NT2/D1 (cell line): ENCODE measurements around the gene SH2B3.

Source experiments
- DNase-seq: peaks from one replicate; pipeline ENCODE4 v3.0.0-alpha.2; 2011; ENCODE audit warnings: low read depth, low spot score
- H3K27me3 ChIP-seq: 2 replicates; pipeline ENCODE4 v1.6.0; 2011; ENCODE audit warnings: mild to moderate bottlenecking; ENCODE audit not compliant: insufficient read length, insufficient read depth
- H3K36me3 ChIP-seq: 2 replicates; pipeline ENCODE4 v1.6.1; 2011; ENCODE audit warnings: mild to moderate bottlenecking, low read length, mixed read lengths; ENCODE audit not compliant: insufficient read depth, insufficient read length
- H3K4me1 ChIP-seq: 2 replicates; pipeline ENCODE4 v1.5.1; 2011; ENCODE audit not compliant: insufficient read depth, insufficient read length
- H3K4me3 ChIP-seq: 2 replicates; pipeline ENCODE4 v1.5.1; 2011; ENCODE audit warnings: low read depth; ENCODE audit not compliant: insufficient read length
- H3K9ac ChIP-seq: 2 replicates; pipeline ENCODE4 v1.6.0; 2011; ENCODE audit warnings: low read depth; ENCODE audit not compliant: insufficient read length
- H3K9me3 ChIP-seq: 2 replicates; pipeline ENCODE4 v1.5.1; 2011; ENCODE audit warnings: mild to moderate bottlenecking, low read length; ENCODE audit not compliant: insufficient read depth
- SUZ12 ChIP-seq: IDR thresholded peaks from 2 replicates; pipeline ENCODE4 v1.6.1; 2011; ENCODE audit not compliant: insufficient read length, insufficient read depth; ENCODE audit errors: extremely low read depth
- YY1 ChIP-seq: IDR thresholded peaks from 2 replicates; pipeline ENCODE4 v1.6.1; 2011; ENCODE audit not compliant: insufficient read length, insufficient read depth
- ZNF274 ChIP-seq: IDR thresholded peaks from 2 replicates; pipeline ENCODE4 v1.6.1; 2011; ENCODE audit warnings: mild to moderate bottlenecking, low read depth, low read length

The SH2B3 gene

GRCh38 chr12:111405859-111406473 is at the start of gene SH2B3:
SH2B3 (plus strand) TSS chr12:111405923; CDS start chr12:111418146, 12,223 bp downstream.
- H3K4me1 ChIP-seq = peaks cover 28% of the 10 kb centered on the region
- peak within 1 kb of the TSS; percentile 92 for H3K4me3 ChIP-seq
- H3K36me3 ChIP-seq = peaks cover 10% of the 10 kb centered on the region
- H3K9me3 ChIP-seq = no peaks in the 10 kb centered on the region
- no peaks in the 10 kb centered on the region for H3K27me3 ChIP-seq
- peak within 1 kb of the TSS; percentile 93 for H3K9ac ChIP-seq
- TF ChIP-seq YY1 (no peak), SUZ12 (no peak), ZNF274 (no peak)
- DNase-seq = no peak

- H3K4me1 ChIP-seq = peaks cover 26% of the 10 kb centered on the region
- H3K9ac ChIP-seq = no peak overlapping the region
- no peak overlapping the region for H3K4me3 ChIP-seq
- H3K27me3 ChIP-seq = no peaks in the 10 kb centered on the region
- H3K9me3 ChIP-seq = no peaks in the 10 kb centered on the region
- DNase-seq = no peak
- TF ChIP-seq ZNF274 (no peak), SUZ12 (no peak), YY1 (no peak)
- peaks cover 27% of the 10 kb centered on the region for H3K36me3 ChIP-seq
These were observed 46.4 kb upstream of the SH2B3 start for GRCh38 chr12:111359231-111359913.

DNA sequence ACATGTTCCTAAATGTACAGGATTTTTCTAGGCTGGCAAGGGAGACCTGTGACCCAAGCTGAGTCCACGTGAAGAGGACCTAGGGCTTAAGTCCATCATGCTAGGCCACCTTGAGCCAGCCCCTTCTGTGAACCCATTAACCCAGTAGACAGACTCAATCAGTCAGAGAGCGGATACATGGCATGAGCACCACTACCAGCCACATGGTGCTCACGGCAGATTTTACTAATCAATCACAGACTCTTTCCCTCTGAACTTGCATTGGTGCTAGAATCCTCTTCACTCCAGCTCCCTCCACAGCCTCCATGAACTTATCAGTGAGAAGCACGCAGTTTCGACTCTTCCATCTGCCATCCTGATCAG is 45.8 kb upstream of the SH2B3 start:
- Histone ChIP-seq H3K9ac (no peak overlapping the region), H3K27me3 (no peaks in the 10 kb centered on the region)
- TF ChIP-seq YY1 (no peak), ZNF274 (no peak), SUZ12 (no peak)

DNA sequence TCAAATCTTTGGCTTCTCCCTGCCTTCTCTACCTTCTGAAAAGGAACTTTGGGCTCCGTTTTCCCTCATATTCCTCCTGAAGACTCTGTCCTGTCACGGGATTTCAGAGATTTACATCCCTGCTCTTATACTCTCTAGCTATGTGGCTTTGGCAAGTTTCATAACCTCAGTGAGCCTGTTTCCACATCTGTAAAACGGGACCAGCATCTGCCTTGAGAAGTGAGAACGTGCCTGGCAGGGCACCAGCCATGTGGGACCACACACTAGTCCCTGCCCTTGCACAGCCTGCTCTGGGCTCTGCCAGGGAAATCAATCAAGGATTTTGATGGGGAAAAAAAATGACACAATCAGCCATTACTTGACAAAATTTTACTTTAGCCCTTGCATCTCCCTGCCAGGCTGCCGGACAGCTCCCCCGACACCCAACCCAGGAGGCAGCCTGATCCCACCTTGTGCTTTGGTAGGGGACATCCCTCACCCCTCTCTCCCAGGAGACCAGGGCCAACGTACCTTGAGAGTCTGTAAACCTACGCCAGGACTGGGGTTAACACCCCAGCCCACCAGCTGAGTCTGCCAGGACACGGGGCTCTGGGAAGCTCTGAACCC is 45.3 kb upstream of the SH2B3 start:
- DNase-seq = no peak
- Histone ChIP-seq H3K4me1 (peaks cover 26% of the 10 kb centered on the region), H3K9me3 (no peaks in the 10 kb centered on the region), H3K36me3 (peaks cover 37% of the 10 kb centered on the region), H3K9ac (peak overlapping the region; percentile 9), H3K4me3 (no peak overlapping the region), H3K27me3 (no peaks in the 10 kb centered on the region)
- no peak for TF ChIP-seq SUZ12
- no peak for TF ChIP-seq ZNF274
- TF ChIP-seq YY1 = no peak

More for the DNA sequence above, 45.8 kb upstream of the SH2B3 start:
- H3K4me3 ChIP-seq = no peak overlapping the region
- peaks cover 32% of the 10 kb centered on the region for H3K36me3 ChIP-seq
- DNase-seq = no peak
- peaks cover 26% of the 10 kb centered on the region for H3K4me1 ChIP-seq
- no peaks in the 10 kb centered on the region for H3K9me3 ChIP-seq

GRCh38 chr12:111361073-111361716 is 44.5 kb upstream of the SH2B3 start:
- H3K9ac ChIP-seq = peak overlapping the region; percentile 9
- H3K36me3 ChIP-seq = peaks cover 44% of the 10 kb centered on the region
- no peaks in the 10 kb centered on the region for H3K9me3 ChIP-seq
- no peak overlapping the region for H3K4me3 ChIP-seq
- H3K4me1 ChIP-seq = peaks cover 26% of the 10 kb centered on the region
- DNase-seq = no peak
- TF ChIP-seq SUZ12 = no peak
- no peak for TF ChIP-seq YY1
- TF ChIP-seq ZNF274 = no peak
- H3K27me3 ChIP-seq = no peaks in the 10 kb centered on the region

DNA sequence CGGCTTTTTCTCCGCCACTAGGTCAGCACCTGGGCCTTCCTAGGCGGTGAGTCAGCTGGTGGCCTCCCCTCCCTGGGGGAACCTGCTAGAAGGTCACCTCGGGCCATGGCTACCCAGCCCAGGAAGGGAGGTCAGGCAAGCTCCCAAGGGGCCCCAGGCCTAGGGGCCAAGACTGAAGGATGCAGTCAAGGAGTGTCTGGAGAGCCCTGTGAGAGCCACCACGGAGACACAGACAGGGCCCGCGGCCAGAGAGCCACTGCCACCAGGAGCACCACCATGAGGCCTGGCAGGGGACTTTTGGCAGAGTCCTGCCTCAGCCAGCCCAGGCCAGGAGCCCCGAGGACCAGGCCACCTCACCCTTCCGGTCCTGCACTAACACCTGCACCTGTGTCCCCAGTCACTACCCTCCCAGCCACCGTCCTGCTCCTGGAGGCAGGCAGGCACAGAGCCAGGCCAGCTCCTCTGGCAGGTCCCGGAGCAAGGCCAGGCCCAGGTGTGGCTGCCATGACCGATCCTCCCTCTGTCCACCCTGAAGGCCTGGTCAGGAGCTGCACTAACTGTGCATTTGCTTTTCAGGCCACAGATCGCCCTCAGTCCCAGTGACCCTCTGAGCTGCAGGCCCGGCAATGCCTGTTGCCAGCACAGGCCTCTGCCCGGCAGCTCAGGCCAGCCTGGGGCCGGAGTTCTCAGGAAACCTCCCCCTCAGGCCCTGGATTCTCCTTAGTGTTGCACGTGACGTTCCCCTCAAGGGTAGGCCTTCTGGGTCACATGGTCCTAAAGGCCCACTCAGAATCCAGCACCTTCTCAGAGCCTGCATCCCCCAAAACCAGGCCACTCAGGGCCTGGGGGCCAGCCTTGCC is 43.8 kb upstream of the SH2B3 start:
- TF ChIP-seq ZNF274 (no peak), YY1 (no peak), SUZ12 (no peak)
- H3K36me3 ChIP-seq = peaks cover 46% of the 10 kb centered on the region
- H3K4me3 ChIP-seq = no peak overlapping the region
- no peaks in the 10 kb centered on the region for H3K9me3 ChIP-seq
- H3K9ac ChIP-seq = peak overlapping the region; percentile 26
- peaks cover 26% of the 10 kb centered on the region for H3K4me1 ChIP-seq
- no peak for DNase-seq
- no peaks in the 10 kb centered on the region for H3K27me3 ChIP-seq
